Measurements from ENCODE around the gene GARS1. TPM values are rescaled to one million over a fixed set of nuclear protein-coding genes. Genes with fewer than 3 reads are reported as not detected.

Gene GARS1
- total RNA-seq, 1 donor: 287 TPM

GRCh38 chr7:30652698-30653641 lies 58.3 kb downstream of the GARS1 start:
- DNase-seq (ENCODE audit: low read depth): no peak
- no peak overlapping the region for H3K4me3 ChIP-seq (ENCODE audit: low read depth, low read length)
- TF ChIP-seq, protein P1, sequence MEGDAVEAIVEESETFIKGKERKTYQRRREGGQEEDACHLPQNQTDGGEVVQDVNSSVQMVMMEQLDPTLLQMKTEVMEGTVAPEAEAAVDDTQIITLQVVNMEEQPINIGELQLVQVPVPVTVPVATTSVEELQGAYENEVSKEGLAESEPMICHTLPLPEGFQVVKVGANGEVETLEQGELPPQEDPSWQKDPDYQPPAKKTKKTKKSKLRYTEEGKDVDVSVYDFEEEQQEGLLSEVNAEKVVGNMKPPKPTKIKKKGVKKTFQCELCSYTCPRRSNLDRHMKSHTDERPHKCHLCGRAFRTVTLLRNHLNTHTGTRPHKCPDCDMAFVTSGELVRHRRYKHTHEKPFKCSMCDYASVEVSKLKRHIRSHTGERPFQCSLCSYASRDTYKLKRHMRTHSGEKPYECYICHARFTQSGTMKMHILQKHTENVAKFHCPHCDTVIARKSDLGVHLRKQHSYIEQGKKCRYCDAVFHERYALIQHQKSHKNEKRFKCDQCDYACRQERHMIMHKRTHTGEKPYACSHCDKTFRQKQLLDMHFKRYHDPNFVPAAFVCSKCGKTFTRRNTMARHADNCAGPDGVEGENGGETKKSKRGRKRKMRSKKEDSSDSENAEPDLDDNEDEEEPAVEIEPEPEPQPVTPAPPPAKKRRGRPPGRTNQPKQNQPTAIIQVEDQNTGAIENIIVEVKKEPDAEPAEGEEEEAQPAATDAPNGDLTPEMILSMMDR (IDR thresholded peaks at IDR 0.05; ENCODE audit: insufficient read depth, low read depth, low read length): no peak

DNA sequence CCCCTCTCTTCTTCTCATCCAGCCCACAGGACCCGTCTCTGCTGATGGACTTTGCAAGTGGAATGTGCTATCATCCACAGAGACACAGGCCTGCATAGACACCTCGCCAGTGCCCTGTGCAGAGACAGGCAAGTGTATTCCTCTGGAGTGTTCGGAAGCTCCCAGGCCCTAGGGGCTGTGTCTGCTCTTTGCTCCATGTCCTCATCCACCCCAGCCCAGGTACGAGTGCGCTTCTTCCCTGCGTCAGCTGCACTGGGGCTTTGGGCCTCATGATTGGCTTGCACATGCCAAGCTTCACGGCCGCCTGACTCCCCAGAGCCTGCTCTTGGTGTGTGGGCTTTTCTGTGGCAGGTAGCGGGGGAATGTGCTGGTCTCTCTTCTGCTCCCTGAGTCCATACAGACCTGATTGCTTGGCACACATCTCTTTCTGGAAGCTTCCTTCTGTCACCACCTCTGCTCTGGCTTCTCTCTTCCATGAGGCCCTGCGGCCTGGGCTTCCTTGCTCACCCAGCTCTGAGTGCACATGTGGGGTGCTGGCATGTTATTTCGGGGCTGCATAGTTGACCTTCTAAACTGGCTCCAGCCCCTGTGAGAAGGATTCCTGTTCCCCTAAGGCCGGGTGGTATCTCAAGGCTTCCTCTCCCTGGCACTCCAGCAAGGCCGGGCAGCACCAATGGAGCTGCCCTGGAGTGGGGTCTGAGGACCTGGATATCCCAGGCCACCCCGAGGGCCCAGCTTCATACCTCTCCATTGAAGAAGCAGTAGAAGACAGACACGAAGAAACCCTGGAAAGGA lies 59.8 kb downstream of the GARS1 start:
- no peak for DNase-seq (ENCODE audit: low read depth)
- TF ChIP-seq, protein P1 (IDR thresholded peaks at IDR 0.05; ENCODE audit: insufficient read depth, low read depth, low read length): no peak
- no peak overlapping the region for H3K4me3 ChIP-seq (ENCODE audit: low read depth, low read length)

GRCh38 chr7:30655096-30655970 lies 60.7 kb downstream of the GARS1 start:
- no peak for DNase-seq (ENCODE audit: low read depth)
- TF ChIP-seq, protein P1 (IDR thresholded peaks at IDR 0.05; ENCODE audit: insufficient read depth, low read depth, low read length): no peak

DNA sequence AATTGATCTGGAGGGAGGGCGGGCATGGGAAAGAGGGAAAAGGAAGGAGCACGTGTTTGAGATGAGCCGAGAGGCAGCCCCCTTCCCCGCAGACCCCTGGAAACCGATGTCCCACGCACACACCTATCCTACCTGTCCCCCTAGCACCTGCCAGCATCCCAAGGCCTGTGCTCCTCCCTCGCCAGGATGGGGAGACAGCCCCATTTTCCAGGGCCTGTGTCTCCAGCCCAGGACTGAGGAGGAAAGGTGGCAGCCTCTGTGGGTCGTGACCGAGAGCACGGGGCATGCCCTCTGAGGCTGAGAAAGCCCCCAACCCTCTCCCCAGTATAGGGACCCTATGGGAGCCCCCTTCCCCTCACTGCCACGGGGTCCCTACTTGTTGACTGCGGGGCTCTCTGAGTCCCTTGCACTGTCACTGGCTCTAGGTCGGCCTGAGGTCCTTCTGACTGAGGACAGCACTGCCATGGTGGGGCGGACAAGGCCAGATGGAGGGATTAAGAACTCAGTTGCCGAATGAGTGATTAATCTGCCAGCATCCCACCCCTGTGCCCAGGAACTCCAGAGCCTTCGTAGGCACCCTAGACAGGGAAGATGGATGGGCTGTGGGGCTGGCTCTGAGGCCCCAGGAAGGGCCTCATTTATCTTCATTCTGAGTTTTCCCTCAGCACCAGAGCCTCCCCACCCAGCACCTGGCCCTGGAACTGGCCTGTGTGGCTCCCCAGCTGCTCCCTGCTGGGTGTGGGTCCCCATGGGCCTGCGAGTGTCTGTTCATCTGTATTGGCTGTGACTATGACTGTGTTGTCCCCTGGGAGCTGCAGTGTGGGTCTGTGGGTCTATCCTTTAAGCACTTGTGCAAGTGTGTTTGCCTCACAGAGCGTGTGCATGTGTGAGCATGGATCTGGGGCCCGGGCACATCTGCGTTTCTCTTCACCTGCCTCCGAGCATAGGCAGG lies 61.6 kb downstream of the GARS1 start:
- DNase-seq (ENCODE audit: low read depth): no peak
- H3K4me3 ChIP-seq (ENCODE audit: low read depth, low read length): no peak overlapping the region
- TF ChIP-seq, protein P1 (IDR thresholded peaks at IDR 0.05; ENCODE audit: insufficient read depth, low read depth, low read length): no peak

More at GRCh38 chr7:30655096-30655970, 60.7 kb downstream of the GARS1 start:
- H3K4me3 ChIP-seq (ENCODE audit: low read depth, low read length): no peak overlapping the region

GRCh38 chr7:30657131-30657530 lies 62.5 kb downstream of the GARS1 start:
- no peak overlapping the region for H3K4me3 ChIP-seq (ENCODE audit: low read depth, low read length)
- DNase-seq (ENCODE audit: low read depth): no peak
- TF ChIP-seq, protein P1 (IDR thresholded peaks at IDR 0.05; ENCODE audit: insufficient read depth, low read depth, low read length): no peak
